BJ (cell line): ENCODE data around the gene CRB1. TPM values are rescaled to one million over a fixed set of nuclear protein-coding genes. Genes with fewer than 3 reads are reported as not detected.

Source experiments
- CTCF ChIA-PET: fragments of 350-600 bp; formaldehyde crosslinking; extraction: SDS; loops from one replicate; lab custom pipeline; 2021; ENCODE audit warnings: antibody characterized with exemption, inconsistent platforms; lab: Yijun Ruan, JAX
- POLR2A ChIA-PET: fragments of 300-600 bp; sonication (Branson Sonifier 250); formaldehyde crosslinking; extraction: SDS; loops from one replicate; lab custom pipeline; 2021; ENCODE audit warnings: antibody characterized with exemption; lab: Charles Lee
- DNase-seq: peaks from one replicate; pipeline ENCODE4 v3.0.0-alpha.2; 2011; ENCODE audit warnings: low read depth
- H3K27me3 ChIP-seq: 2 replicates; pipeline ENCODE4 v1.6.0; 2011; ENCODE audit warnings: low read length; ENCODE audit not compliant: control insufficient read depth, insufficient read depth
- H3K36me3 ChIP-seq: 2 replicates; pipeline ENCODE4 v1.5.1; 2011; ENCODE audit warnings: low read length; ENCODE audit not compliant: control insufficient read depth, insufficient read depth
- H3K4me3 ChIP-seq: 2 replicates; pipeline ENCODE4 v1.5.1; 2011; ENCODE audit warnings: low read depth, mild to moderate bottlenecking, control low read depth, low read length
- polyA plus RNA-seq: library from polyadenylated mRNA; depleted of rRNA; stranded (reverse); fragments of >200 nt; gene quantifications from 2 replicates; pipeline ENCODE4 v1.2.3, GENCODE V29; 2011
- TF ChIP-seq, protein P1 (sequence below): IDR thresholded peaks from 2 replicates; pipeline ENCODE4 v1.5.1; 2011; ENCODE audit warnings: low read depth, mild to moderate bottlenecking, control low read depth, inconsistent platforms, low read length, moderate library complexity; ENCODE audit not compliant: insufficient read depth

Gene CRB1
- polyA plus RNA-seq, 1 experiment: 0.06 TPM

DNA sequence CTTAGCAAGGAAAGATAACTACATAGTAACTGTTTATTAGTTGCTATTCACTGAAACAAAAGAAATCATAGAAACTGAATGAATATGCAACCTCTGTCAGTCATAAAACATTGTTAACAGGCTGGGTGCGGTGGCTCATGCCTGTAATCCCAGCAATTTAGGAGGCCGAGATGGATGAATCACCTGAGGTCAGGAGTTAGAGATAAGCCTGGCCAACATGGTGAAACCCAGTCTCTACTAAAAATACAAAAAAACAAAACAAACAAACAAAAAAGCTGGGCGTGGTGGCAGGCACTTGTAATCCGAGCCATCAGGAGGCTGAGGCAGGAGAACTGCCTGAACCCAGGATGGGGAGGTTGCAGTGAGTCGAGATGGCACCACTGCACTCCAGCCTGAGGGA is 44.1 kb downstream of the CRB1 start:
- TF ChIP-seq, protein P1, sequence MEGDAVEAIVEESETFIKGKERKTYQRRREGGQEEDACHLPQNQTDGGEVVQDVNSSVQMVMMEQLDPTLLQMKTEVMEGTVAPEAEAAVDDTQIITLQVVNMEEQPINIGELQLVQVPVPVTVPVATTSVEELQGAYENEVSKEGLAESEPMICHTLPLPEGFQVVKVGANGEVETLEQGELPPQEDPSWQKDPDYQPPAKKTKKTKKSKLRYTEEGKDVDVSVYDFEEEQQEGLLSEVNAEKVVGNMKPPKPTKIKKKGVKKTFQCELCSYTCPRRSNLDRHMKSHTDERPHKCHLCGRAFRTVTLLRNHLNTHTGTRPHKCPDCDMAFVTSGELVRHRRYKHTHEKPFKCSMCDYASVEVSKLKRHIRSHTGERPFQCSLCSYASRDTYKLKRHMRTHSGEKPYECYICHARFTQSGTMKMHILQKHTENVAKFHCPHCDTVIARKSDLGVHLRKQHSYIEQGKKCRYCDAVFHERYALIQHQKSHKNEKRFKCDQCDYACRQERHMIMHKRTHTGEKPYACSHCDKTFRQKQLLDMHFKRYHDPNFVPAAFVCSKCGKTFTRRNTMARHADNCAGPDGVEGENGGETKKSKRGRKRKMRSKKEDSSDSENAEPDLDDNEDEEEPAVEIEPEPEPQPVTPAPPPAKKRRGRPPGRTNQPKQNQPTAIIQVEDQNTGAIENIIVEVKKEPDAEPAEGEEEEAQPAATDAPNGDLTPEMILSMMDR: no peak
- no peak for DNase-seq

DNA sequence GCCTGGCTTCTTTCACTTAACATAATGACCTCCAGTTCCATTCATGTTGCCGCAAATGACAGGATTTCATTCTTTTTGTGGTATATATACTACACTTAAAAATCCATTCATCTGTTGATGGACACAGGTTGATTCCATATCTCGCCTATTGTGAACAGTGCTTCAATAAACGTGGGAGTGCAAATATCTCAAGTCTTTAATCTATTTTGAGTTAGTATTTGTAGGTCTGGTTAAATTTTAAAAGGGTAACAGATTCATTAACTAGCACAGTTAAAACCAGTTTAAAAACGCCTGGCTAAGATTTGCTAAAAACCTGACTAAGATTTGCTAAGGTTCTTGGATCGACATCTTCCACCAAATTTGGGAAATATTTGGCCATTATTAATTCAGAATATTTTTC is 45.7 kb downstream of the CRB1 start:
- H3K36me3 ChIP-seq: no peaks in the 10 kb centered on the region
- DNase-seq: no peak
- ChIA-PET CTCF (no interaction called here), POLR2A (no interaction called here)
- H3K4me3 ChIP-seq: no peak overlapping the region
- TF ChIP-seq, protein P1: no peak
- H3K27me3 ChIP-seq: no peaks in the 10 kb centered on the region

More for the DNA sequence above, 44.1 kb downstream of the CRB1 start:
- H3K27me3 ChIP-seq: no peaks in the 10 kb centered on the region
- POLR2A ChIA-PET: no interaction called here
- CTCF ChIA-PET: no interaction called here
- H3K36me3 ChIP-seq: no peaks in the 10 kb centered on the region
- H3K4me3 ChIP-seq: no peak overlapping the region

DNA sequence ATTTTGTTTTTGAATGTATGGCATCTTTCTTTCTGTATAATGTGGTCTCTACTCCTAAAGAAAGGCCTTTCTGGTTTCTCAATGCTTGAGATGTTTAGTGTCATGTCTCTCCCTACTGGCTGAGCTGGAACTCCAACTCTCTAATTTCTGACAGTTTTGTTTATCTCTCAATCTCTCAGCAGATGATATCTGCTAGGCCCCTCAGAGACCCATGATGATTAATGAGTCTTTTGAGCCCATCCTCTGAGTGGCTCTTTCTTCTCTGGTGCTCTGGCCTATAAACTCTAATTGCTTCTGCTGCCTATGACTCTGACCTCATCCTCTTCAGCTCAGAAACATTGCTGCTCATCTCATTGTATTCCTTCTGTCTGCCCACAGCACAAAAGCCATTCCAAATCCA is 46.6 kb downstream of the CRB1 start:
- Histone ChIP-seq H3K36me3 (no peaks in the 10 kb centered on the region), H3K27me3 (no peaks in the 10 kb centered on the region), H3K4me3 (no peak overlapping the region)
- ChIA-PET CTCF (interaction anchor here (1.0 to 1.6 kb wide), 3 partner anchors 10 to 135 kb away, joined by 3 read pairs; no protein-coding TSS in a partner anchor), POLR2A (no interaction called here)
- TF ChIP-seq, protein P1: no peak
- no peak for DNase-seq

DNA sequence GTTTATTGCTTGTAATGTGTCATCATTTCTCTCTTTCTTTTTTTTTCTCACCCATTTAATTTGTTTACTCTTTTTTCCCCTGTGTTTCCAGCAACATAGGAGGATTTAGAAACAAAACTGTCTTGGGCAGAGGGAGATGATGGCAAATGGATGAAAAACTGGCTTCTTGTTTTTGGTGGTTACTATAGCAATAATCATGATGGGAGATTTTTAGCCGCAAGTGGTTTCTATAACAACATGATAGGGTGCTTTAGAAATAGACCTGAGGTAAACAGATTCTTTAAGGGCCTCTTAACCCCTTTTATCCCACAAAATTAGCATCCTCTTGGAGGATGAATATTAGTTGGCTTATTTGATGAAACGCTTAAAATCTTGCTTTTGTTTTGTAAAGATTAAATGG is 51.6 kb downstream of the CRB1 start:
- Histone ChIP-seq H3K4me3 (no peak overlapping the region), H3K36me3 (no peaks in the 10 kb centered on the region), H3K27me3 (no peaks in the 10 kb centered on the region)
- no peak for DNase-seq
- ChIA-PET CTCF (no interaction called here), POLR2A (no interaction called here)
- TF ChIP-seq, protein P1: no peak

DNA sequence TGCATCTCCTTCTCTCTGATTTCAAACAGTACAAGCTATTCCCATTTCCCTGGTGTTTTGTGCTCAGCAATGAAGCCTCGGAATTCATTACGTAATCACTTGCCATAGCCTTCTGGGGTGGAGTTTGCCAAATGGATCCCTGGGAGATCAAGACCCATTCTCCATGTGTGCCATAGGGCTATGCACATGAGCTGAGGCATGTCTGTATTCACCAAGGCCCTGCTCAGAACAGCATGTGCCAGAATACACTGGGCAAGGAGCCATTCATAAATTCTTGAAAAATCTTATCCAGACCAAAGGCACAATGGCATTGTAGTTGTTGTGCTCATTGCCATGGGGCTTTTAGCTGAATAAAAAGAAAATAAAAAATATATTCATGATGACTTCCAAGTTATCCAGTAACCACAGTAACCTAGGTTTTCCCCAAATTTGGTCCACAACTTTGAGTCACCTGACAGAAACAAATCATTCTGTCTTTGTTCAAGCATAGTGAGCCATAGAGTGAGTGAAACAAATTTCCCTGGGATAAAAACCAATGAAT is 53.0 kb downstream of the CRB1 start:
- TF ChIP-seq, protein P1: no peak
- DNase-seq: peak; percentile 39
- ChIA-PET CTCF (no interaction called here), POLR2A (interaction anchor here (0.6 kb wide), 2 partner anchors 17 to 162 kb away, joined by 4 to 5 read pairs; no protein-coding TSS in a partner anchor)
- no peaks in the 10 kb centered on the region for H3K36me3 ChIP-seq
- H3K4me3 ChIP-seq: no peak overlapping the region
- H3K27me3 ChIP-seq: no peaks in the 10 kb centered on the region
